ENCODE data around the gene NLGN2. TPM values are rescaled to one million over a fixed set of nuclear protein-coding genes. Genes with fewer than 3 reads are reported as not detected.

The NLGN2 gene
- total RNA-seq, 1 experiment from 2014 or later: 36.9 TPM

DNA sequence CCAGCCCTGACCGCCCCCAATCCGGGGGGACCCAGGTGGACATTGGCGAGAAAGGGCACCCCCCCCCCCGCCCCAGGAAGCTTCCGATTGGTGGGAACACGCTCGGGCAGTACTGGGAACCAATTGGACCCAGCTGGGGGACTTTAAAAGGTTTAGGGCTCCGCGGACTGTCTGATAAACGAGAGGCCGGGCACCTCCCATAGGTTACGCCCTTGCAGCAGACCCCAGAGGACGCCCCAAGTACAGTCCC lies 4.0 kb upstream of the NLGN2 start:
- intact Hi-C loops (cut with micrococcal nuclease; ENCODE audit: unreplicated experiment): no loop called here
- peak overlapping the region; percentile 81 for H3K27ac ChIP-seq (ENCODE audit: low read depth, low read length, poor library complexity, severe bottlenecking)
- BruUV-seq (replicated peaks): no TSS peak

DNA sequence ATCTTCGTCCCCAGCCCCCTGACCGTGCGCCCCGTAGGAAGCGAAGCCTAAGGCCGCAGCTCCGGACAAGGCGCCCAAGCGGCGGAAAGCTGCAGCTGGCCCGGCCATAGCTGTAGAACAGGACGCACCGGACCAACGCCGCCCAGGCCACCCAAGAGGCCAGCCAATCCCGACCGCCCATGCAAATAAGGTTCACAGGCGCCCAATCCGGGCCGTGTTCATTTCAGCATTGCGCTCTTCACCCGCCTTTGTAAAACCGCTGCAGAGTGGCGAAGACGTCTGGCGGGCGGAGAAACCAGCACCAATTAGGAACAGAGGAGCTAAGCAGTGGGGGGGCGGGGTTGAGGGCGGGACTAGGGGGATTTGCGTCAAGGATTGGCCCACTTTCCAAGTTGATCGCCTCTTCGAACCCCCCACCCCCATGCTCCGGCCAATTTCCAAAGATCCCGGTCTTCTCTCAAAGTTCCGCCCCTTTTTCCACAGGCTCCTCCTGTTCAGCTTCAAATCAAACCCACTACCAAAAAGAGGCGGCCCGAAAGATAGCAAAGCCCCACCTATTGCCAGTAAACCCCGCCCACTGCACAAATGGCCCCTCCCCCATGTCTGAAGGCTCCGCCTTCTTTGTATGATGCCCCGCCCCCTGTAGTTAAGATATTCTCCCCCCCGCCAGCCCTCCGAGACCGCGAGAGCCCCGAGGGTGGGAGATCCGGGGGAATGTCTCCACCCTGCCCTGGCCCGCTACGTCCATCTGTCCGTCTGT lies 3.5 kb upstream of the NLGN2 start, which contains the start of gene TMEM256:
TSS of gene TMEM256 (minus strand) at position 121 of the 760 bp plus-strand sequence. CDS start at position 108, 13 bp downstream.
- no peaks in the 10 kb centered on the region for H3K27me3 ChIP-seq (replicated peaks; ENCODE audit: insufficient read depth, low read depth, low read length, poor library complexity)
- BruUV-seq (replicated peaks): no TSS peak
- peak within 1 kb of the TSS; percentile 87 for H3K27ac ChIP-seq (ENCODE audit: low read depth, low read length, poor library complexity, severe bottlenecking)
- no peaks in the 10 kb centered on the region for H3K36me3 ChIP-seq (ENCODE audit: insufficient read depth, low read length, poor library complexity, severe bottlenecking)
- H3K9me3 ChIP-seq (ENCODE audit: low read depth, low read length, poor library complexity, severe bottlenecking): no peaks in the 10 kb centered on the region
- H3K4me1 ChIP-seq (ENCODE audit: insufficient read depth, low read length, poor library complexity, severe bottlenecking): peaks cover 17% of the 10 kb centered on the region
- TF ChIP-seq EZH2 (IDR thresholded peaks at IDR 0.05; ENCODE audit: borderline replicate concordance, low read depth, low read length, poor library complexity, severe bottlenecking): no peak
- TF ChIP-seq, protein P1, sequence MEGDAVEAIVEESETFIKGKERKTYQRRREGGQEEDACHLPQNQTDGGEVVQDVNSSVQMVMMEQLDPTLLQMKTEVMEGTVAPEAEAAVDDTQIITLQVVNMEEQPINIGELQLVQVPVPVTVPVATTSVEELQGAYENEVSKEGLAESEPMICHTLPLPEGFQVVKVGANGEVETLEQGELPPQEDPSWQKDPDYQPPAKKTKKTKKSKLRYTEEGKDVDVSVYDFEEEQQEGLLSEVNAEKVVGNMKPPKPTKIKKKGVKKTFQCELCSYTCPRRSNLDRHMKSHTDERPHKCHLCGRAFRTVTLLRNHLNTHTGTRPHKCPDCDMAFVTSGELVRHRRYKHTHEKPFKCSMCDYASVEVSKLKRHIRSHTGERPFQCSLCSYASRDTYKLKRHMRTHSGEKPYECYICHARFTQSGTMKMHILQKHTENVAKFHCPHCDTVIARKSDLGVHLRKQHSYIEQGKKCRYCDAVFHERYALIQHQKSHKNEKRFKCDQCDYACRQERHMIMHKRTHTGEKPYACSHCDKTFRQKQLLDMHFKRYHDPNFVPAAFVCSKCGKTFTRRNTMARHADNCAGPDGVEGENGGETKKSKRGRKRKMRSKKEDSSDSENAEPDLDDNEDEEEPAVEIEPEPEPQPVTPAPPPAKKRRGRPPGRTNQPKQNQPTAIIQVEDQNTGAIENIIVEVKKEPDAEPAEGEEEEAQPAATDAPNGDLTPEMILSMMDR (conservative IDR thresholded peaks at IDR 0.05; ENCODE audit: low read depth, low read length): no peak
- intact Hi-C loops (cut with micrococcal nuclease; ENCODE audit: unreplicated experiment): loop anchor here (1.0 kb wide), 1 partner anchor 31 kb away; the partner anchor contains the start of gene TMEM102
- POLR2A ChIA-PET (ENCODE audit: low non-redundant PET): interaction anchor here (0.6 to 1.3 kb wide), 5 partner anchors 10 to 438 kb away, joined by 3 to 8 read pairs (median 4); partner anchors contain the start of genes NEURL4, PLSCR3 and TMEM102
- CTCF ChIA-PET: interaction anchor here (0.6 to 1.5 kb wide), 10 partner anchors 10 to 458 kb away, joined by 3 to 7 read pairs (median 4); partner anchors contain the start of genes GABARAP and PLSCR3
- H3K4me3 ChIP-seq (ENCODE audit: low read depth, low read length, poor library complexity, severe bottlenecking): peak within 1 kb of the TSS; percentile 61
- DNase-seq (ENCODE audit: low spot score): peak; percentile 100

More for the DNA sequence above, 4.0 kb upstream of the NLGN2 start:
- Histone ChIP-seq H3K9me3 (ENCODE audit: low read depth, low read length, poor library complexity, severe bottlenecking) (no peaks in the 10 kb centered on the region), H3K36me3 (ENCODE audit: insufficient read depth, low read length, poor library complexity, severe bottlenecking) (no peaks in the 10 kb centered on the region), H3K27me3 (replicated peaks; ENCODE audit: insufficient read depth, low read depth, low read length, poor library complexity) (no peaks in the 10 kb centered on the region), H3K4me3 (ENCODE audit: low read depth, low read length, poor library complexity, severe bottlenecking) (peak overlapping the region; percentile 61), H3K4me1 (ENCODE audit: insufficient read depth, low read length, poor library complexity, severe bottlenecking) (peaks cover 17% of the 10 kb centered on the region)
- ChIA-PET POLR2A (ENCODE audit: low non-redundant PET) (interaction anchor here (0.8 to 1.3 kb wide), 2 partner anchors 32 to 74 kb away, joined by 4 to 5 read pairs; partner anchors contain the start of genes NEURL4 and TMEM102), CTCF (interaction anchor here (0.6 to 1.5 kb wide), 9 partner anchors 9 to 458 kb away, joined by 3 to 7 read pairs (median 4); partner anchors contain the start of genes GABARAP and PLSCR3)
- DNase-seq (ENCODE audit: low spot score): no peak
- no peak for TF ChIP-seq EZH2 (IDR thresholded peaks at IDR 0.05; ENCODE audit: borderline replicate concordance, low read depth, low read length, poor library complexity, severe bottlenecking)
- TF ChIP-seq, protein P1 (conservative IDR thresholded peaks at IDR 0.05; ENCODE audit: low read depth, low read length): no peak

DNA sequence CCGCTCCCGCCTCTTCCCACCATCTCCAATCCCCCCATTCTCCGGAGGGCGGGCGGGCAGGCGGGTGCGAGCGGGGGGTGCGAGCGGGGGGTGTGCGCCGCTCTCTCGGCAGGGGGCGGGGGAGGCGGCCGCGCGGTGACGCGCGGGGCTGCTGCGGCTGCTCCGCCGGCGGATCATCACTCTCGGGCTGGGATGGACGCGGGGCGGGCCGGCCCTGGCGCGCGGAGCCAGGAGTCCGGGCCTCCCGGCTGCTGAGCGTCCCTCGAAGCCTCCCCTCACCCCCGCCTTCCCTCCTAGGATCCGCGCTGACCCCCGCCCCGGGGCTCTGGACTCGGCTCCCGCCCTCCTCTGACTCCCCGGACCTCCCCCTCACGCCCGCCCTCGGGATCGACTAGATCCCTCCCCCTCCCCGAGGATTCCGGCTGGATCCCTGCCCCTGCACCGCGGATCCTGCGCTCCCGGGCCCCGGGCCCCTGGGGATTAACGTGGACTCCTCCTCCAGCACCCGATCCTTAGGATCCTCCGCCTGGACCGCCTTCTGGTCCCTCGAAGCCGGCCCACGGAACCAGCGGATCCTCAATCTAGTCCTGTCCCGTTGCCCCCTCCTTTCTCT lies 2.8 kb upstream of the NLGN2 start:
- Histone ChIP-seq H3K36me3 (ENCODE audit: insufficient read depth, low read length, poor library complexity, severe bottlenecking) (peaks cover 6% of the 10 kb centered on the region), H3K27ac (ENCODE audit: low read depth, low read length, poor library complexity, severe bottlenecking) (peak overlapping the region; percentile 87), H3K4me3 (ENCODE audit: low read depth, low read length, poor library complexity, severe bottlenecking) (peak overlapping the region; percentile 61), H3K4me1 (ENCODE audit: insufficient read depth, low read length, poor library complexity, severe bottlenecking) (peaks cover 17% of the 10 kb centered on the region), H3K27me3 (replicated peaks; ENCODE audit: insufficient read depth, low read depth, low read length, poor library complexity) (no peaks in the 10 kb centered on the region), H3K9me3 (ENCODE audit: low read depth, low read length, poor library complexity, severe bottlenecking) (no peaks in the 10 kb centered on the region)
- DNase-seq (ENCODE audit: low spot score): peak; percentile 48
- POLR2A ChIA-PET (ENCODE audit: low non-redundant PET): interaction anchor here (0.6 to 0.8 kb wide), 3 partner anchors 11 to 221 kb away, joined by 3 to 4 read pairs (median 4); partner anchors contain the start of genes NEURL4 and PLSCR3
- BruUV-seq (replicated peaks): TSS peak; percentile 37
- no peak for TF ChIP-seq EZH2 (IDR thresholded peaks at IDR 0.05; ENCODE audit: borderline replicate concordance, low read depth, low read length, poor library complexity, severe bottlenecking)
- TF ChIP-seq, protein P1 (conservative IDR thresholded peaks at IDR 0.05; ENCODE audit: low read depth, low read length): no peak
- intact Hi-C loops (cut with micrococcal nuclease; ENCODE audit: unreplicated experiment): loop anchor here (1.0 kb wide), 1 partner anchor 30 kb away; the partner anchor contains the start of gene TMEM102
- CTCF ChIA-PET: interaction anchor here (0.6 to 1.5 kb wide), 6 partner anchors 10 to 162 kb away, joined by 3 to 7 read pairs (median 4); partner anchors contain the start of genes GABARAP and PLSCR3
